ENCODE measurements around the gene CLEC1B.
"Not testable (repeated sequence)": the region's sequence is repeated elsewhere in the genome, so short reads cannot be mapped to it uniquely, and the experiment has no call there.

Gene CLEC1B

GRCh38 chr12:9999016-9999415 is at the start of gene CLEC1B:
CLEC1B (minus strand) TSS chr12:9999121; CDS start chr12:9999100, 21 bp downstream.
- no peak for DNase-seq

- DNase-seq = no peak
Observed at GRCh38 chr12:10048526-10048925, 49.6 kb upstream of the CLEC1B start.

GRCh38 chr12:10042167-10042566 is 43.2 kb upstream of the CLEC1B start:
- no peak for DNase-seq

GRCh38 chr12:10033783-10034545 is 35.0 kb upstream of the CLEC1B start:
- DNase-seq = no peak

- no peak for DNase-seq
Observed at GRCh38 chr12:10031771-10032175, 32.9 kb upstream of the CLEC1B start.

GRCh38 chr12:10031321-10031720 is 32.4 kb upstream of the CLEC1B start:
- DNase-seq = no peak

- no peak for DNase-seq
Observed at GRCh38 chr12:10030446-10030845, 31.5 kb upstream of the CLEC1B start, which contains the start of gene CLEC9A. CLEC9A (plus strand) TSS chr12:10030682; CDS start chr12:10052688, 22,006 bp downstream.

- DNase-seq = no peak
Observed at GRCh38 chr12:10027721-10028120, 28.8 kb upstream of the CLEC1B start.

GRCh38 chr12:10027311-10027710 is 28.4 kb upstream of the CLEC1B start:
- no peak for DNase-seq

GRCh38 chr12:10026666-10027065 is 27.7 kb upstream of the CLEC1B start:
- not testable (repeated sequence) for DNase-seq

- no peak for DNase-seq
Observed at GRCh38 chr12:10025236-10025635, 26.3 kb upstream of the CLEC1B start.

- DNase-seq = no peak
Observed at GRCh38 chr12:10021342-10021741, 22.4 kb upstream of the CLEC1B start.

GRCh38 chr12:10018386-10018785 is 19.5 kb upstream of the CLEC1B start:
- DNase-seq = no peak

GRCh38 chr12:10016881-10017280 is 18.0 kb upstream of the CLEC1B start:
- no peak for DNase-seq

GRCh38 chr12:10015450-10015849 is 16.5 kb upstream of the CLEC1B start:
- DNase-seq = no peak

- no peak for DNase-seq
Observed at GRCh38 chr12:10012630-10013330, 13.9 kb upstream of the CLEC1B start.

- DNase-seq = no peak
Observed at GRCh38 chr12:10001171-10001776, 2.4 kb upstream of the CLEC1B start.

GRCh38 chr12:9992296-9992695 is 6.6 kb downstream of the CLEC1B start:
- no peak for DNase-seq

- no peak for DNase-seq
Observed at GRCh38 chr12:9991876-9992275, 7.0 kb downstream of the CLEC1B start.

GRCh38 chr12:9980126-9980525 is 18.8 kb downstream of the CLEC1B start:
- no peak for DNase-seq

- no peak for DNase-seq
Observed at GRCh38 chr12:9977916-9978315, 21.0 kb downstream of the CLEC1B start.

- not testable (repeated sequence) for DNase-seq
Observed at GRCh38 chr12:9976626-9977025, 22.3 kb downstream of the CLEC1B start.

GRCh38 chr12:9975614-9976013 is 23.3 kb downstream of the CLEC1B start:
- no peak for DNase-seq

GRCh38 chr12:9974731-9975130 is 24.2 kb downstream of the CLEC1B start:
- not testable (repeated sequence) for DNase-seq

Data from cortex of kidney (tissue), 1 donor.